GM18517 (cell line): ENCODE data around the gene KCNG2.

Source experiments
- ATAC-seq: cut with Tn5 transposase; IDR thresholded peaks from one replicate; pipeline ENCODE4 v1.9.1; 2021; ENCODE audit warnings: mild to moderate bottlenecking, moderate library complexity; ENCODE audit not compliant: unreplicated experiment

KCNG2 gene

GRCh38 chr18:79947054-79947755 is 149.5 kb downstream of the KCNG2 start:
- no peak for ATAC-seq

DNA sequence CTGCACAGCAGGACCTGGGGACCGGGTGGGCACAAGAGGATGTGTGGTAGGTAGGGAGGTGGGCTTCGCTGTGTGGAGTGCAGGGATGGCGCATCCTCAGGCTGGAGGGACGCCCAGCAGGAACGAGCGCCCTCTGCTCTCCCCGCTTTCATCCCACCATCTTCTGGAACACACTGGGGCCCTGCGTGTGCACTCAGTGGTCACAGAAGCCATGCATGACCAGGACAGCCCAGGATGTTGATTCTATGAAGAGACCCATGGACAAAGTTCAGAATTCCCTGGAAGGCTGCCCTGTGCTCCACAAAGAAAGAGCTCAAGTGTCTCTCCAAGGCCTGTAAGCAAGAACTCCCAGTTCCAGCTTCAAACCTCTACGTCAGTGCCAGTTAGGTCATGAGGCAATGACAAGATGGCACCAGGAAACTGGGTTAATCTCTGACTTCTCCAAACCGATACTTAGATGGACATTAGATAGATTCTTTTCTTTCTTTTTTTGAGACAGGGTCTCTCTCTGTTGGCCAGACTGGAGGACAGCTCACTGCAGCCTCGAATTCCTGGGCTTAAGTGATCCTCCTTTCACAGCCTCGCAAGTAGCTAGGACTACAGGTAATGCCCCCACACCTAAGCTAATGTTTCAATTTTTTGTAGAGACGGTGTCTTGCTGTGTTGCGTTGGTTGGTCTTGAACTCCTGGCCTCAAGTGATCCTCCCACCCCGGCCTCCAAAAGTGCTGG is 150.3 kb downstream of the KCNG2 start:
- no peak for ATAC-seq

GRCh38 chr18:79948719-79949411 is 151.1 kb downstream of the KCNG2 start:
- no peak for ATAC-seq
